ENCODE measurements around the gene TTC21A. TPM values are rescaled to one million over a fixed set of nuclear protein-coding genes. Genes with fewer than 3 reads are reported as not detected.

TTC21A gene
- total RNA-seq, 4 donors from 2014 or later: 2.6 to 9.9 (median 2.9) TPM

DNA sequence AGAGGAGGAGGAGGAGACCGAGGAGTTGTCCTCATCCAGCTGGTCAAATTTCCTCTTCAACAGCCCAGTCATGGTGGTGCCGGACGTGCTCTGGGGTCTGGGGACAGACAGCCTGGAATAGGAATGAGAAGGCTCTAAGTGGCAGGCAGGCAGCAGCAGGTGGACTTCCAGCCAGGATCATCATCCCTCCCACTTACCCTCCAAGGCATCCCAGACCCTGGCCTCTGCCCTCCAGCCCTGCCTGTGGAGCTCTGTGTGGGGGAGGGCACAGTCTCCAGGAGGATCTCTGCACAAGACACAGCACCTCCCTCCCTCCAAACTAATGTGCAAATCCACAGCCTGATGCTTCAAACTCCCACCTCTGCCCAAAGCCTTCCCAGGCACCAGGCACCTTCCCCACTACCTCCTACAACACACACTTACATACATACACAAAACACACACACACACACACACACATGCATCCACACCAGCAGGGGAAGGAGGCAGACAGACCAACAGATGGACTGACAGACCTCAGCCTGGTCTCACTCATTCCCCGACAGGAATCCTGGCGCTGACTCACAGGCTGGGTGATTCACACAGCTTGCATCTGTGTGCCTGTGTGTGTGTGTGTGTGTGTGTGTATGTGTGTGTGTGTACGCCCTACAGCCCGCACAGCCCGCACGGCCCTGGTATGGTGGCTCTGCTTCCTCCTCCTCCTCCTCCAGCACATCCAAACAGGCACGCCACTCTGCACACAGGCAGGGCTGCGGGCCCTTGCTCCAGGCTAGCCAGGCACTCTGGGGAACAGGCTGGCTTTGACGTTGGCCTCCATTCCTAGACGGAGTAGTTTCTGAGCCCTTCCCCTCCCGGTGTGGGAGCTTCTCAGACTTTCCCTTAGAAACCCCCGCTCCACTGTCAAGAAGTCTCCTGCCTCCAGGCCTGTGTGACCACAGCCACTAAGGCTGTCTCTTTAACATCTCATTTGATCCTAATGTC is 39.4 kb downstream of the TTC21A start:
- DNase-seq (ENCODE audit: low spot score): peak; percentile 79
- TF ChIP-seq, protein P1, sequence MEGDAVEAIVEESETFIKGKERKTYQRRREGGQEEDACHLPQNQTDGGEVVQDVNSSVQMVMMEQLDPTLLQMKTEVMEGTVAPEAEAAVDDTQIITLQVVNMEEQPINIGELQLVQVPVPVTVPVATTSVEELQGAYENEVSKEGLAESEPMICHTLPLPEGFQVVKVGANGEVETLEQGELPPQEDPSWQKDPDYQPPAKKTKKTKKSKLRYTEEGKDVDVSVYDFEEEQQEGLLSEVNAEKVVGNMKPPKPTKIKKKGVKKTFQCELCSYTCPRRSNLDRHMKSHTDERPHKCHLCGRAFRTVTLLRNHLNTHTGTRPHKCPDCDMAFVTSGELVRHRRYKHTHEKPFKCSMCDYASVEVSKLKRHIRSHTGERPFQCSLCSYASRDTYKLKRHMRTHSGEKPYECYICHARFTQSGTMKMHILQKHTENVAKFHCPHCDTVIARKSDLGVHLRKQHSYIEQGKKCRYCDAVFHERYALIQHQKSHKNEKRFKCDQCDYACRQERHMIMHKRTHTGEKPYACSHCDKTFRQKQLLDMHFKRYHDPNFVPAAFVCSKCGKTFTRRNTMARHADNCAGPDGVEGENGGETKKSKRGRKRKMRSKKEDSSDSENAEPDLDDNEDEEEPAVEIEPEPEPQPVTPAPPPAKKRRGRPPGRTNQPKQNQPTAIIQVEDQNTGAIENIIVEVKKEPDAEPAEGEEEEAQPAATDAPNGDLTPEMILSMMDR (IDR thresholded peaks at IDR 0.05): no peak
- ATAC-seq (ENCODE audit: low FRiP score): peak; percentile 69

DNA sequence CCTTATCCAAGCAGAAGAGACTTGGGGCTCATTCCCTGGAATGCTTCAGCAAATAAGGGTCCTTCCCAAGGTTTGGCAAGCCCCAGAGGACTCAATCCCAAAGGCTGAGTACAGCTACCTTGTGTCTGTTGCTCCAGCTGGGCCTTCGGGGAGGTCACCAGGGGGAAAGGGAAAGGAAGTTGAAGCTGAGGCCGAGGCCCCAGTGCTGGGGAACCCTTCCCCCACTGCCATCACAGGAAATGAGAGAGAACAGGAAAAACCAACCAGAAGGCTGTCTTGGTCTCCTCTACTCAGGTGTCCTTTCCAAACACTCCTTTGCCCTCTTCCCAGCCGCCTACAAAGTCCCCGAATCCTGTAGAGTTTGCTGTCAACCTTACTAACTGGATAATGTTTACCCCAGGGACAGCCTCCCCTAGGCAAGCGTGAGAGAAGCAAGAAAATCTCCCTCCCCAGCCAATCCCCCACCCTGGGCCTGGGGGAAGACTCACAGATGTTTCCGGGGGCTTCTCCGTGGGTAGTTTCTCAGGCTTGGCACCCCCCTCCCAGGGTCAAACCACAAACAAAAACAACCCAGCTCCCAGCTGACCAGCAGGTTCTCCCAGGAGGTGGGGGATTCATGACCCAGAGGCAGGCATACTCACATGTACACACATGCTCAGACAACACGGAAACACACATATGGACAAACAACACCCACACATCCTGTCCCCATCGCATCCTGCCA is 40.4 kb downstream of the TTC21A start:
- no peak for ATAC-seq (ENCODE audit: low FRiP score)
- TF ChIP-seq, protein P1 (IDR thresholded peaks at IDR 0.05): no peak
- no peak for DNase-seq (ENCODE audit: low spot score)

DNA sequence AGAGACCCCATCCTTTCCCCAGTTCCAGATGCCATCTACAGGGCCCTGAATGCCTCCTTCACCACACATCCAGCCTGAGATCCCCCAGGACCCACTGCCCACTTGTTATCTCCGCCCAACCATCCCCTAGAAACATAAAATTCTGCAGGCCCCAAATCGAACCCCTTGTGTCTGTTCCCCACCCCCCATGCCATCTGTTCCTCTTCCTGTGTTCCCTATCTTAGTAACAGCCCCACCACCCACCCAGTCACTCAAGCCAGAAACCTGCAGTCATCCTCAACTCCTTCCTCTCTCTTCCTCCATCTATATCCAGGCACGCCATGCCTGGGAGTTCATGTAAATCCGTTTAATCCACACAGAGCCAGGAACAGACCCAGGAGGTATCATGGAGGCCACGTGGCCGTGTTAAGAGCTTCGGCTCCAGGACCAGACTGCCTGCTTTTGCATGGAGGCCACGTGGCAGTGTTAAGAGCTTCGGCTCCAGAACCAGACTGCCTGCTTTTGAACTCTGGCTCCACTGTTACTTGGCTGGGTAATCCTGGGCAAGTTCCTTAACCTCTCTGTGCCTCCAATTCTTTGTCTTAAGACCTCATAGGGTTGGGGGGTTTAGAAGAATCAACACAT is 41.1 kb downstream of the TTC21A start:
- ATAC-seq (ENCODE audit: low FRiP score) (no peak), DNase-seq (ENCODE audit: low spot score) (no peak)
- TF ChIP-seq, protein P1 (IDR thresholded peaks at IDR 0.05): no peak

DNA sequence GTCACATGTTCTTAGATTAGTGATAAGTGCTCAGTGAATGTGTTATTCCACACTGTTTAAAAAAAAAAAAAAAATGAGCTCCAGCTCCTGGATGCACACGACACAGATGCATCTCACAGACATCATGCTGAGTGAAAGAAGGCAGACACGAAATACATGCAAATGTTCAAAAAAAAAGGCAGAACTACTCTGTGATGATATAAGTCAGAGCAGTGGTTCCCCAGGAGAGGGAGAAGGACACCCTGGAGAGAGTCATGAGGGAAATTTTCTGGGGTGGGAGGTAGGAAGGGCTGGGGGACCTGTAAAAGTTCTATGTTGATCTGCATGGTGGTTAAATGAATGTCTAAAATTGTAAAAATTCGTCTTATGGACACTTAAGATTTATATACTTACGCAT is 41.6 kb downstream of the TTC21A start:
- ATAC-seq (ENCODE audit: low FRiP score) (no peak), DNase-seq (ENCODE audit: low spot score) (no peak)
- TF ChIP-seq, protein P1 (IDR thresholded peaks at IDR 0.05): no peak

DNA sequence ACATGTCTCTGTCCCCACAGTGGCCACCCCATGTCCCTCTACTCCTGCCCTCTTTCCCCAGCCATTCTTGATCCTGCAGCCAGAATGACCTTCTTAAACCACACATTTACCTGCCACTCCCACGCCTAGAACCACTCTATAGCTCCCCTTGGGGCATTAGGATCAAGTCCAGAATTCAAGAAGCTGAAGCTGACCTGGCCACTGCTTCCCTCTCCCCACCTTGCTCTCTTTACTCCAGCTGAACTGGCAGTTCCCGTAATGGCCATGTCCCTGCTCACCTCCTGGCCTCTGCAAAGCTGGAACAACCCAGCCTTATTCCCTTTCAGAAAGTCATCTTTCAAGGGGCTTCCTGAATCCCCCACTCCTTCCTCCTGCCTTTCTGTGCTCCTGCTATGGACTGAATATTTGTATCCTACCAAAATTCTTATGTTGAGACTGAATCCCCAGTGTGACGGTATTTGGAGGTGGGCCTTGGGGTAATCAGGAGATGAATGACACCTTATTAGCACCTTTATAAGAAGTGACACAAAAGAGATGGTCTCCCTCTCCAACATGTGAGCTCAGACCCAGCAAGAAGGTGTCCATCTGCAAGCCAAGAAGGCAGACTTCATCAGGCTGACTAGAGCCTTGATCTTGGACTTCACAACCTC is 42.1 kb downstream of the TTC21A start:
- DNase-seq (ENCODE audit: low spot score) (no peak), ATAC-seq (ENCODE audit: low FRiP score) (no peak)
- TF ChIP-seq, protein P1 (IDR thresholded peaks at IDR 0.05): no peak

DNA sequence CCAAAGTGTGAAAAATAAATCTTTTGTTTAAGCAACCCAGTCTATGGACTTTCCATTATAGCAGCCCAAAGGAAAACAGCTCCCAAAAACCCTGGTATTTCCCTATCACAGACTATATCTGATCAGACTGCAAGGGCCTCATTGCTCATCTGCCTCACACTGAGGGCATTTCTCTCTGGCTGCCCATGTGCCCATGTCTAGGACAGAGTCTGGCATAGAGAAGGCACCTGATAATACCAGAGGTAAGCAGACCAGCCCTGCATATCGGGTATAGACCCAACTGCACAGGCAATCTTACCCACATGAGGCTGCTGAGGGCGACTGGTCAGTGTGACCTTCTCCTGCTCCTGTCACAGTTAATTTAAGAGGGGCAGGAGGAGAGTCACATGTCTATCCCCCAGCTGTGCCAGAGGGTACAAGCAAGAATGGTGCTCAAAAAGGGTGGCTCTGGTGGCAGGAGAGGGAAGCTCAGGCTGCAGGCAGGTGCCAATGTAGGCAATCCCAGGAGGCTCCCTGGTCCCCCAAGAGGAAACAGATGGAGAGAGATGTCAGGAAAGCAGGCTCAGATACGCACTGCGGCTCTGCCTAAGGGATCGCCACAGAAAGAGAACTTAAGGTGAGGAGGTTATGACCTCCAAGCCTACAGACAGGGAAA is 42.8 kb downstream of the TTC21A start:
- no peak for DNase-seq (ENCODE audit: low spot score)
- TF ChIP-seq, protein P1 (IDR thresholded peaks at IDR 0.05): no peak
- ATAC-seq (ENCODE audit: low FRiP score): no peak
